SK-N-MC (cell line): Measurements from ENCODE around the gene ZNF296.

Source experiments
- EZH2 ChIP-seq: fragments of 200-600 bp; sonication (generic); IDR thresholded peaks from one replicate; pipeline ENCODE4 v1.6.1; 2017; ENCODE audit warnings: antibody characterized with exemption
- FOXP2 ChIP-seq: optimal IDR thresholded peaks from 2 replicates; pipeline ENCODE3; 2011; ENCODE audit warnings: mild to moderate bottlenecking, moderate library complexity; ENCODE audit not compliant: insufficient read depth; ENCODE audit errors: extremely low read length, control extremely low read depth
- POLR2AphosphoS5 ChIP-seq: IDR thresholded peaks from 2 replicates; pipeline ENCODE4 v1.6.1; 2012; ENCODE audit warnings: mild to moderate bottlenecking, low read depth, low read length, borderline replicate concordance

DNA sequence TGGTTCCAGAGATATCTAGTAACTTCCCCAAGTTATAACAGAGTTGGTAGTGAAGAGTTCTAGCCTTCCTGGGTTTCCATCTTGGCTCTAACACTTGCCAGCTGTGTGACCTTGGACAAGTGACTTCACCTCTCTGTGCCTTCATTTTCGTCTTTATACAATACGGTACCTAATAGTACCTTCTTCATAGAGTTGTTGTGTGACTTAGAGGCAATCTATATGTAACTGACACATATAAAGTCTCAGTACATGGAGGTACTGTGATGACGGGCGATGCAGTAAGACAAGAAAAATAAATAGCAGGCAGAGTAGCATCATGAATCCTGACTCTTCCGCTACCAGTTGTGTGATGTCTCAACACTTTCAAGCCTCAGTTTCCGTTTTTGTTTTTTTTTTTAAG lies 45.5 kb downstream of the ZNF296 start:
- TF ChIP-seq POLR2AphosphoS5 = no peak
- no peak for TF ChIP-seq EZH2
- no peak for TF ChIP-seq FOXP2
